K562 (cell line): ENCODE results near the gene DALRD3. TPM values are rescaled to one million over a fixed set of nuclear protein-coding genes. Genes with fewer than 3 reads are reported as not detected.
A peak's percentile ranks its signal among the peaks of the same experiment; 100 is the strongest.

Source experiments
- BDP1 ChIP-seq: IDR thresholded peaks from 3 replicates; pipeline ENCODE4 v1.6.1; 2011; ENCODE audit not compliant: insufficient read length, insufficient read depth
- CBX8 ChIP-seq: fragments of 200-600 bp; sonication (generic); IDR thresholded peaks from 2 replicates; pipeline ENCODE4 v1.6.1; 2012; ENCODE audit warnings: borderline replicate concordance, mixed run types, low read depth, mild to moderate bottlenecking, moderate library complexity, mixed read lengths, low read length, control low read depth, inconsistent platforms; ENCODE audit not compliant: poor library complexity, severe bottlenecking; ENCODE audit errors: extremely low read depth
- DIDO1 ChIP-seq: fragments of 450-650 bp; IDR thresholded peaks from 2 replicates; pipeline ENCODE4 v1.6.1; 2016; ENCODE audit warnings: low read depth, missing biosample characterization, missing genetic modification characterization
- HDAC6 ChIP-seq: IDR thresholded peaks from 2 replicates; pipeline ENCODE4 v1.6.1; 2012; ENCODE audit warnings: low read depth, mild to moderate bottlenecking, control low read depth, inconsistent platforms, low read length, moderate library complexity
- HDAC8 ChIP-seq: fragments of 450-650 bp; IDR thresholded peaks from 2 replicates; pipeline ENCODE4 v1.6.1; 2016; ENCODE audit warnings: mild to moderate bottlenecking, missing genetic modification characterization, moderate library complexity, missing compliant biosample characterization
- KAT8 ChIP-seq: fragments of 450-650 bp; IDR thresholded peaks from 2 replicates; pipeline ENCODE4 v1.6.1; 2016; ENCODE audit warnings: low read depth, mild to moderate bottlenecking
- KLF16 ChIP-seq: IDR thresholded peaks from 2 replicates; pipeline ENCODE4 v1.6.1; 2016; ENCODE audit warnings: antibody characterized with exemption
- MECOM ChIP-seq: fragments of 250-450 bp; sonication (Bioruptor Pico); IDR thresholded peaks from 2 replicates; pipeline ENCODE4 v1.8.0; 2022; ENCODE audit warnings: inconsistent platforms
- NR2C1 ChIP-seq, 2 experiments: fragments of 450-650 bp; IDR thresholded peaks; 2 replicates each; pipeline ENCODE4 v1.6.1; 2017; ENCODE audit warnings: mild to moderate bottlenecking in 2 of 2, antibody characterized with exemption in 1 of 2, inconsistent platforms in 1 of 2, missing compliant biosample characterization in 1 of 2, missing genetic modification characterization in 1 of 2
- NR3C1 ChIP-seq: sonication (generic); formaldehyde crosslinking; IDR thresholded peaks from 2 replicates; pipeline ENCODE4 v1.8.1; 2022; ENCODE audit warnings: missing genetic modification reagents
- SAP30 ChIP-seq: fragments of 200-600 bp; sonication (generic); IDR thresholded peaks from 2 replicates; pipeline ENCODE4 v1.6.1; 2012; ENCODE audit warnings: borderline replicate concordance, low read depth, mild to moderate bottlenecking, moderate library complexity, low read length, control low read depth, inconsistent platforms; ENCODE audit not compliant: insufficient read depth, poor library complexity, severe bottlenecking
- SRSF1 ChIP-seq: fragments of 200-400 bp; formaldehyde crosslinking; IDR thresholded peaks from 2 replicates; pipeline ENCODE4 v1.6.1; 2017; ENCODE audit warnings: mild to moderate bottlenecking, low read depth, low read length, moderate library complexity
- TFAM ChIP-seq: fragments of 250-450 bp; sonication (Bioruptor Pico); conservative IDR thresholded peaks from 2 replicates; pipeline ENCODE4 v1.5.0; 2021; ENCODE audit warnings: mild to moderate bottlenecking, moderate library complexity
- VEZF1 ChIP-seq: fragments of 200-800 bp; sonication (Bioruptor generic); IDR thresholded peaks from 2 replicates; pipeline ENCODE4 v1.6.1; 2017; ENCODE audit warnings: missing genetic modification characterization, missing compliant biosample characterization
- XRCC5 ChIP-seq: fragments of 200-400 bp; formaldehyde crosslinking; IDR thresholded peaks from 2 replicates; pipeline ENCODE4 v1.6.1; 2017; ENCODE audit warnings: low read depth, mild to moderate bottlenecking, low read length
- ZBTB2 ChIP-seq: fragments of 450-650 bp; IDR thresholded peaks from 2 replicates; pipeline ENCODE4 v1.6.1; 2016; ENCODE audit warnings: antibody characterized with exemption
- ZBTB26 ChIP-seq: fragments of 450-650 bp; formaldehyde crosslinking; IDR thresholded peaks from 2 replicates; pipeline ENCODE4 v1.4.0; 2022; ENCODE audit warnings: missing genetic modification characterization
- ZBTB33 ChIP-seq: sonication (generic); formaldehyde crosslinking; IDR thresholded peaks from 2 replicates; pipeline ENCODE4 v1.8.1; 2023; ENCODE audit warnings: mild to moderate bottlenecking, missing genetic modification reagents
- ZFP1 ChIP-seq: fragments of 450-650 bp; formaldehyde crosslinking; IDR thresholded peaks from 2 replicates; pipeline ENCODE4 v1.4.0; 2020; ENCODE audit warnings: mild to moderate bottlenecking, mixed read lengths
- ZNF146 ChIP-seq: IDR thresholded peaks from one replicate; pipeline ENCODE4 v1.6.1; 2018; ENCODE audit warnings: missing compliant biosample characterization; ENCODE audit not compliant: unreplicated experiment
- ZNF23 ChIP-seq: fragments of 250-450 bp; sonication (Bioruptor Pico); IDR thresholded peaks from 2 replicates; pipeline ENCODE4 v1.4.0; 2020; ENCODE audit warnings: mild to moderate bottlenecking
- ZNF24 ChIP-seq: fragments of 450-650 bp; IDR thresholded peaks from 2 replicates; pipeline ENCODE4 v1.6.1; 2016
- polyA plus RNA-seq, 8 experiments: library from polyadenylated mRNA; depleted of rRNA in 4 of 8; stranded (reverse) in 5 of 8; unstranded in 3 of 8; fragments of >200 nt; fragmentation: Nextera tagmentation in 2 of 8; fragmentation: Illumina TruSeq in 1 of 8; extraction: Ambion mirVana in 2 of 8; extraction: Trizol in 1 of 8; gene quantifications; 2 replicates each; pipeline versions ENCODE4 v1.2.1 to v1.2.3, GENCODE V29; 2011 to 2014; ENCODE audit warnings: inconsistent platforms in 1 of 8, missing spikeins in 1 of 8
- total RNA-seq, 7 experiments: library from RNA; depleted of rRNA in 6 of 7; stranded (reverse); fragments of >200 nt in 6 of 7; fragmentation: Illumina TruSeq in 2 of 7; extraction: Trizol in 2 of 7; gene quantifications; 2 replicates each; pipeline versions ENCODE4 v1.2.1 to v1.2.3, GENCODE V29; 2011 to 2021; ENCODE audit warnings: low replicate concordance in 1 of 7

DALRD3 gene
- total and polyA plus RNA-seq, 9 of the 15 experiments (the other 6 are each of a cell fraction or from before 2014, with no cell fraction given): 6.6 to 31.3 (median 14.4) TPM

GRCh38 chr3:49028673-49029562 lies 10.5 kb upstream of the DALRD3 start, which contains the start of gene IMPDH2 (continued):
- TF ChIP-seq ZBTB26 (CRISPR knock-in tag): 0 out of 2 replicates have a peak, but pooled peaks have one; percentile 9
- no peak for TF ChIP-seq BDP1
- TF ChIP-seq NR3C1 (CRISPR knock-in tag): no peak
- no peak for TF ChIP-seq SRSF1
- TF ChIP-seq ZNF23 (CRISPR knock-in tag): no peak
- no peak for TF ChIP-seq MECOM
- TF ChIP-seq NR2C1 (IDR thresholded peaks at IDR 0.05): no peak
- no peak for TF ChIP-seq NR2C1 (tag; IDR thresholded peaks at IDR 0.05)
- TF ChIP-seq ZBTB33 (CRISPR knock-in tag): no peak; the same call in 1 of the 2 replicates
- no peak for TF ChIP-seq HDAC8 (tag)
- peak; percentile 37; the same call in 1 of the 2 replicates for TF ChIP-seq VEZF1 (CRISPR knock-in tag)
- no peak for TF ChIP-seq TFAM
- TF ChIP-seq KAT8: no peak
- no peak for TF ChIP-seq DIDO1 (tag)
- no peak for TF ChIP-seq ZFP1 (CRISPR knock-in tag)
- TF ChIP-seq KLF16: no peak
- TF ChIP-seq XRCC5: no peak
- no peak for TF ChIP-seq CBX8
- peak; percentile 98 for TF ChIP-seq ZBTB2
- TF ChIP-seq ZNF24: no peak
- TF ChIP-seq ZNF146 (CRISPR knock-in tag): no peak
- TF ChIP-seq SAP30: no peak
- TF ChIP-seq HDAC6: 0 out of 2 replicates have a peak, but pooled peaks have one; percentile 56
